ENCODE measurements around the gene TAOK3. TPM values are rescaled to one million over a fixed set of nuclear protein-coding genes. Genes with fewer than 3 reads are reported as not detected.

The TAOK3 gene
- total and polyA plus RNA-seq, 2 of the 8 experiments (the other 6 are each of a cell fraction or from before 2014, with no cell fraction given) = 5.2 to 9.3 TPM

DNA sequence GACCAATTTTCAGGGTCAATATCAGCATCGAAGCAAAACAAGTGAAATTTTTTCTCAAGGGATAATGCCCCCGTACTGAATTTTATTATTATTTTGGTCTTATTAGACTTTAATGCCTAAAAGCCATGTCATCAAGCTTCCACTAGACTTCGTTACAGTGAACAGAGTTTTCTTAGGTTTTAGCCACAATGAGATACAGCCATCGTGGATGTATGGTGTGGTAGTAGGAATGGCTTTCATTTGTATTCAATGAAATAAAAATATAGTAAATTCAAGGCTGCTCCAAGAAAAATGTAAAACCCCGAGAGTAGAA lies 11.7 kb downstream of the TAOK3 start:
- Histone ChIP-seq H3K27ac (ENCODE audit: low read depth, low read length) (no peak overlapping the region), H3K4me3 (ENCODE audit: extremely low read depth in 1 of 4, insufficient read depth in 2 of 4, low read depth in 3 of 4, low read length in 4 of 4) (no peak overlapping the region), H4K20me1 (replicated peaks in 1 of 2; ENCODE audit: control insufficient read depth in 1 of 2, insufficient read depth in 2 of 2, low read length in 2 of 2) (no peaks in the 10 kb centered on the region), H3K23me2 (ENCODE audit: low read depth, low read length) (no peaks in the 10 kb centered on the region), H3K79me2 (ENCODE audit: control insufficient read depth in 1 of 2, insufficient read depth in 2 of 2, low read length in 2 of 2) (no peaks in the 10 kb centered on the region), H3K27me3 (replicated peaks in 1 of 4; ENCODE audit: control insufficient read depth in 3 of 4, extremely low read depth in 1 of 4, insufficient read depth in 3 of 4, low read length in 3 of 4) (no peaks in the 10 kb centered on the region), H3K4me1 (replicated peaks in 1 of 4; ENCODE audit: control insufficient read depth in 3 of 4, insufficient read depth in 4 of 4, low read length in 3 of 4) (no peaks in the 10 kb centered on the region), H3K56ac (replicated peaks; ENCODE audit: insufficient read length, low read depth, low read length) (no peak overlapping the region), H4K91ac (replicated peaks; ENCODE audit: insufficient read length, low read length) (no peak overlapping the region), H3K18ac (ENCODE audit: extremely low read depth, low read length) (no peak overlapping the region), H4K5ac (ENCODE audit: insufficient read length, low read depth, low read length) (no peak overlapping the region), H2BK15ac (ENCODE audit: low read length) (no peak overlapping the region), H3K4me2 (ENCODE audit: insufficient read depth in 1 of 2, low read depth in 2 of 2, low read length in 2 of 2) (no peak overlapping the region), H2AFZ (ENCODE audit: low read length) (no peak overlapping the region), H2AK5ac (ENCODE audit: low read depth, low read length) (no peak overlapping the region), H2BK120ac (replicated peaks; ENCODE audit: low read depth, low read length) (no peak overlapping the region), H2BK5ac (ENCODE audit: low read depth, low read length) (no peak overlapping the region), H4K8ac (ENCODE audit: extremely low read depth, insufficient read depth, low read length) (no peak overlapping the region), H3K36me3 (ENCODE audit: control insufficient read depth in 2 of 4, insufficient read depth in 4 of 4, low read length in 3 of 4) (no peaks in the 10 kb centered on the region), H2BK20ac (ENCODE audit: low read length) (no peak overlapping the region), H3K23ac (ENCODE audit: insufficient read length) (no peak overlapping the region), H3K9me3 (ENCODE audit: insufficient read depth in 2 of 2, low read depth in 1 of 2, low read length in 1 of 2) (no peaks in the 10 kb centered on the region), H3K9ac (replicated peaks in 1 of 4; ENCODE audit: extremely low read depth in 1 of 4, low read depth in 3 of 4, low read length in 3 of 4) (no peak overlapping the region), H3K14ac (ENCODE audit: insufficient read length) (no peak overlapping the region), H2BK12ac (ENCODE audit: low read depth, low read length) (no peak overlapping the region), H3K4ac (replicated peaks; ENCODE audit: insufficient read length, low read depth, low read length) (no peak overlapping the region), H3K79me1 (ENCODE audit: low read depth, low read length) (no peaks in the 10 kb centered on the region)
- 92% methylated on average over 5 of the region's 5 CpGs; no CpG with 5 or more reads in 1 of the 2 experiments for WGBS, 2 experiments (ENCODE audit: extremely low coverage in 1 of 2, insufficient coverage in 1 of 2, insufficient read length in 1 of 2, insufficient replicate concordance in 2 of 2, low coverage in 1 of 2, low lambda C conversion rate in 2 of 2, missing lambda C conversion rate in 1 of 2)
- DNase-seq (ENCODE audit: low read depth in 1 of 2, low spot score in 2 of 2) (no peak), FAIRE-seq (no peak)
- CTCF ChIA-PET (ENCODE audit: partially characterized antibody) = interaction anchor here (0.9 kb wide), 1 partner anchor 177 kb away, joined by 3 read pairs; no protein-coding TSS in a partner anchor
- POLR2A ChIA-PET (ENCODE audit: partially characterized antibody) = no interaction called here
- TF ChIP-seq KDM4A (IDR thresholded peaks at IDR 0.05; ENCODE audit: low read depth, low read length, severe bottlenecking) (no peak), CBX5 (IDR thresholded peaks at IDR 0.05; ENCODE audit: low read depth, low read length) (no peak), CREB1 (IDR thresholded peaks at IDR 0.05) (no peak), RNF2 (IDR thresholded peaks at IDR 0.05; ENCODE audit: borderline replicate concordance, low read depth, low read length, missing control alignments, poor library complexity, severe bottlenecking) (no peak), KDM5A (IDR thresholded peaks at IDR 0.05; ENCODE audit: low read length) (no peak), TEAD4 (IDR thresholded peaks at IDR 0.05; ENCODE audit: low read depth, low read length) (no peak)
- TF ChIP-seq, protein P1, sequence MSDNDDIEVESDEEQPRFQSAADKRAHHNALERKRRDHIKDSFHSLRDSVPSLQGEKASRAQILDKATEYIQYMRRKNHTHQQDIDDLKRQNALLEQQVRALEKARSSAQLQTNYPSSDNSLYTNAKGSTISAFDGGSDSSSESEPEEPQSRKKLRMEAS (IDR thresholded peaks at IDR 0.05) = no peak
